GM18867 (cell line): ENCODE data around the gene RACGAP1.
A peak's percentile ranks its signal among the peaks of the same experiment; 100 is the strongest.

Experiments
- ATAC-seq: cut with Tn5 transposase; IDR thresholded peaks from one replicate; pipeline ENCODE4 v1.9.1; 2021; ENCODE audit warnings: mild to moderate bottlenecking, moderate library complexity; ENCODE audit not compliant: unreplicated experiment

RACGAP1 gene

DNA sequence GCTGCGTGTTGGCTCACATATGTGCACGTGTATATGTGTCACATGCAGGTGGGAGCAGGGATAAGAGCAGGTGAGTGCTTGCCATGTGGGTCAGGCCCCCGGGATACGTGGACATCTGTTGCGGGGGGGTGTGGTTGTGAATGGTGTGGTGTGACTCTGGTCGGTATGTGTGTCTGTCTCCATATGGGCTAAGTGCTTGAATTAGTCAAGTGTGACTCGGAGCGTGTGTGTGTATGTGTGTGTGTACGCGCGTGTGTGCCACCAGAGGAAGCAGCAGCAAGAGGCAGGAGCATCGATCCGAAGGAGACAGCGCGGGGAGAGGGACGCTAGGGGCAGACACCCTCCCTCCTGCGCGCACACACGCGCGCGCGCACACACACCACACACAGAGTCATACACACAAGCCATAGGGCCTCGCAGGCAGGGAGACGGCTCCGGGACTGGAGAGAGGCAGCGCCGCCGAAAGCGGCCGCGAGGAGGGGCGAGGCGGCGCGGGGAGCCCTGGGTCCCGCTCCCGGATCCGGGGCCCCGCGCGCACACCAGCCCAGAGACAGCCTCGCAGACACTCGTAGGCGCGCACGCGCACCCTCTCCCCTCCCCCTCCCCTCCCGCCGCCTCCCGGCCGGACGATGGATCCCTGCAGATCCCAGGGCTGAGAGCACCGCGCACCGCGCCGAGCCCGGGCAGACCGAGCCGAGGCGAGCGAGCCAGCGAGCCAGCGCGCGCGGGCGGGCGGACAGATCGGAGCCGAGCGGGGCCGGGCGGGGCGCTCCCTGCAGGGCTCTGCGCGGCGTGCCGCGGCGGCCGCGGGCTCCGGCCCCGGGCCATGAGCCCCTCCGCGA lies 31.9 kb upstream of the RACGAP1 start, which contains the start of gene ASIC1:
Gene ASIC1 (plus strand): TSS at position 597 of the 842 bp plus-strand sequence. CDS start 1,171 bp downstream, outside the sequence.
- peak; percentile 40 for ATAC-seq

DNA sequence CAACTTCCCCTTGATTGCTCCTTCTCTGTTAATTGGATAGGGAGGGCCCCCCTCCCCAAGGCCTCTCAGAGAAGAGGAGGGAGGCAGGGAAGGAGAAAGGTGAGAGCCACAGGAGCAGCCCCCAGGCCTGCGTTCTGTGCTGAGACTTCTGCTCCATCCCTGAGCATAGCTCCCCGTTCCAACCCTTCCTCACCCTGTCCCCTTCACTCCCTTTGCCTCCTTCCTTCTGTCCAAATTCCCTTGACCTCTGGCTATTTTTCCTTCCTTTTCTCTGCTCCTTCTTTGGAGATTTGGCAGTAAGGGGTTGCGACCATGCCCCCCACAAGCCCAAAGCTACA lies 31.3 kb upstream of the RACGAP1 start:
- no peak for ATAC-seq

DNA sequence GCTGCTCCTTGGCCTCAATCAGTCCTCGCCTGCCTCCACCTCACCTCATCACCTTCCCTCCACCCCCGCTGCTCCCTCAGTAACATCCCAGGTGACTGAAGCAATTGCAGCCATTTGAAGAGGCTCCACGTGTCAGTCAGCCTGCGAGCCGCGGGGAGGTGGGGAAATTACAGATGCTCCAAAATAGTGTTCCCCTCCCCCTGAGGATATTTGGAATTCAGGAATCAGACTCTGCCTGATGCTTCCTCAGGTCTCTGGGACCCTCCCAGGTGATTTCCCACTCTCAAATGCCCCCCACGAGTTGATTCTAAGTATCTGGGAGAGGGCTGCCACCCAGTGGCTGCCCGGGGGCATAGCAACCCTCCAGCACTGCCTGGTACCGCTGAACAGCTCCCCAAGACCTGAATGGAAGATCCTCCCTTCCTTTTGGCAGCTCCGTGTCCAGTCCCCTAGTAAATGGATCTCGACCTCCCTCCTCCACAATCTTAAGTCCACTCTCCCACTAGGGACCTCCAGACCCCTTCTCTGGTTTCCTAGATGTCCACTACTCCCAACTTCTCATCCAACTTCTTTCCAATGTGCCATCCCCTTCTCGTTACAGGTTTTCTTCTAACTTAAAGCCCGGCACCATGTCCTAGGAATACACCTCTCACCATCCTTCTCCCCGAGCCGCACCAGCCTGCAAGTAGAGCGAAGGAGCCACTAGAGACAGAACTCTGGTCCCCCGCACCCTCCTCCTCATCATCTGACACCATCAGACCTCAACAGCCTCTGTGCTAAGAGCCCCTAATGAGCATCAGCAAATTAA lies 30.7 kb upstream of the RACGAP1 start:
- peak; percentile 46 for ATAC-seq

DNA sequence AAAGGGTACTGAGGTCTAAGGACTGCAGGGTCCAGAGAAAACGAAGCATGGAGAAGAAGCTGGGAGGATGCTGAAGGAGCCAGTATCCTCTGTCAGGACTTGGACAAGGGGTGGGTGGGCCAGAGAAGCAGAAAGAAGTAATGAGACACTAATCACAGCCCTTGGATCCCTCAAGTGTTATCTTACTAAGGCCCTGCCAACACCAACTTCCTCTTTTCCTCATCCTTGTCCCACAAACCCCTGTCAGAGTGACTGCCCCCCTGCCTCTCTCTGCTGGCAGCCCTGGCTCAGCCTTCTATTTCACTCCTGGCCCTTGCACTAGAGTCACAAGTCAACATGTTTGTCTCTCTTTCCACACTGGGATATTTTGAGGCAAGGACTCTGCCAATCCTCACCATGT lies 28.3 kb upstream of the RACGAP1 start:
- no peak for ATAC-seq

DNA sequence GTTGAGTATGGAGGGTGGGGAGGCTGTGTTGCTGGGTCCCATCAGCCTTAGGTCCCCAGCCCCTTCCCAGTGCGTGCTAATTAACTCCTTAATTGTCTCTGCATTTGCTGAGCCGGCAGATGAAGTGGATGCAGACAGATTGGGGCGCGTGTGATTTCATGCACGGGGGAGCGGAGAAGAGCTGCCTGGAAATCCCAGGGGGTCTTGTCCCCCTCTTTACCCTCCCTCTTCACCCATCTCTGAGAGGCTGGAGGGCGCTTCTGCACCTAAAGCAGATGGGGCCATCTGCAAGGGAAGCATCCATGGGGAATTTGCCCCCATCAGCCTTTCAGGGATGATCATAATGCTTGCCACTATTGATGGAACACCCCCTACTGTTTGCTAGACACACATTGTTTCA lies 27.7 kb upstream of the RACGAP1 start:
- no peak for ATAC-seq

DNA sequence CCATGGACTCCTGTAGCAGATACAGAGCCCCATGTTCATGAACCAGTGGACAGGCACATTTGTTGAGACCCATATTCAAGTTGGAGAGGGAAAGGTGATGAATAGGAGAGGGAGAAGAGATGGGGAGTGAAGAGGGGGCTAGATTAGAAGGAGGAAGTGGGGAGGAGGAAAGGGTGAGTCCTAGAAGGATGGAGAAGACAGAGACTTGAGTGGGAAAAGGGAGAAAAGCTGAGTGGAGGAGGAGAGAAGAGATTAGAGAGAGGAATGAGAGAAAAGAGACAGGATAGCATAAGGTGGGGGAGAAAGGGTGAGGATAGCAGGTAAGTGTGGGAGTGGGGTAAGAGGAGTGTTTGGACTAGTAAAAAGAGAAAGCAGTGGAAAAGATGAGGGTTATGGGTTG lies 27.2 kb upstream of the RACGAP1 start:
- no peak for ATAC-seq

DNA sequence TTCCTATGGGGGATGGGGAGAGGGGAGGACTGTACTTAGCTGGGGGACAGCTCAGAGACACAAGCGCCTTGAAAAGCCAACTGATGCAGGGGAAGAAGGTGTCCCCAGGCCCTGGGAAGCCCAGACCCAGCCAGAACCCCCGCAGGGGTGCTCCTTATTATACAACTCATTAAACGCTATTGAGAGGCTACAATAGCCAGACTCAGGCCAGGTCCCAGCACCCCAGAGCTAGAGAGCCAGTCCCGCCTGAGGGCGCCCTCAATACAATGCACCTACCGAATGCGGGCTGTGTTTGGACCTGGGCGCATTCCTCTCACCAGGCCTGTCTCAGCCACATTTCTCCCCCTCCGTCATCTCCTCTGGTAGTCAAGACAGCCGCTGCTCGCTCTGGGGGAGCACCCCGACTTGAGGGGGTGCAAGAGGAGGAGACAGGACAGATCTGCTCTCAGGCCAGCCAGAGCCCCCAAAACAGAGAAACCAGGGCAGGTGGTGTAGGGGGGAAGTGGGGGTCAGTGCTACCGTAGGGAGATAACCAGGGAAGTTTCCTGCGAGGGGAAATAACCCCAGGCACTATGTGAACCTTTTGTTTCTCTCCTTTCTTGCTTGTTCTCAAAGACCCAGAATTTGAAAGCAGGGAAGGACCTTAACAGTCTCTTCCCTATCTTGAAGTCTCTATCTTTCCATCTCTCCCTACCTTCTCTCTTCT lies 26.0 kb upstream of the RACGAP1 start:
- ATAC-seq, result no peak

DNA sequence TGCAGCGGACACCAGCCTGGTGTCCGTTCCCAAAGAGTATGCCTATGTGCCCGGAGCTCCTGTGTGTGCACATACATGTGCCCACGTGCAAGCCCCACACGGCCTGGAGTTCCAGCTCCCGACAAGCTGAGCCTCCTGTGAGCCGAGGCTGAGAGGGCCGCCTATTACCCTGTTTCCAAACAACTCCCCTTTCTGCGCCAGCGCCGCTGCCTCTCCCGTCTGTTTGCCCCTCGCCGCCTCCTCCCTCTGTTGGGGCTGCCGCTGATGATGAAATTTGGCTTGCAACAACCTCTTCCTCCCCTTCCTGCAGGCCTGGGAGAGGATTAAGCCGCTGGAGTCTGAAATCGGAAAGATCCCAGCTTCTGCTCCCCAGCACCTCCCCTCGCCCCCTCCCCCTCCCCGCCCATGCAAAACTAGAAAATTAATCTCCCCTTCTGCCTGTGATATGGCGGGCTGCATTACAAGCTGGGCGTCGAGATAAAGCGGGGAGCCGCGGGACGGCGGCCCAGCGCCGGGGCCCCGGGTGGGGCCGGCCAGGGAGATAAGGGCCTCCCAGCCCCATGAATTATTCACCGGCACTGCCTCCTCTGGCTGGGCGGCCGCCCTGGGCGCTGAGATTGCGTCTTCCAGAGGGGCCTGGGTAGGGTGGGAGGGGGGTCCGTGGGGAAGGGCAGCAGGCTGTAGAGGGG lies 25.3 kb upstream of the RACGAP1 start:
- no peak for ATAC-seq

DNA sequence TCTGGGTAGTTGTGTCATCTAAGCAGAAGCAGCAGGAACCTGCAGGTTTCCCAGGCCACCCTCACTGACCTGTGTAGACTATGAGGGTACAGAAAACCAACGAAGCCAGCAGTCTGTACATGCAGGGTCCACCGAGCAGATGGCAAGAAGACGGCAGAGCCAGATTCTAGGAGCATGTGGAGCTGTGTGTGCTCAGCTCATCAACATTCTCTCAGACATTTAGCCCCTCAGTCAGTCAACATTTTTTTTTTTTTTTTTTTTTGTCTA lies 24.8 kb upstream of the RACGAP1 start:
- ATAC-seq, result no peak

DNA sequence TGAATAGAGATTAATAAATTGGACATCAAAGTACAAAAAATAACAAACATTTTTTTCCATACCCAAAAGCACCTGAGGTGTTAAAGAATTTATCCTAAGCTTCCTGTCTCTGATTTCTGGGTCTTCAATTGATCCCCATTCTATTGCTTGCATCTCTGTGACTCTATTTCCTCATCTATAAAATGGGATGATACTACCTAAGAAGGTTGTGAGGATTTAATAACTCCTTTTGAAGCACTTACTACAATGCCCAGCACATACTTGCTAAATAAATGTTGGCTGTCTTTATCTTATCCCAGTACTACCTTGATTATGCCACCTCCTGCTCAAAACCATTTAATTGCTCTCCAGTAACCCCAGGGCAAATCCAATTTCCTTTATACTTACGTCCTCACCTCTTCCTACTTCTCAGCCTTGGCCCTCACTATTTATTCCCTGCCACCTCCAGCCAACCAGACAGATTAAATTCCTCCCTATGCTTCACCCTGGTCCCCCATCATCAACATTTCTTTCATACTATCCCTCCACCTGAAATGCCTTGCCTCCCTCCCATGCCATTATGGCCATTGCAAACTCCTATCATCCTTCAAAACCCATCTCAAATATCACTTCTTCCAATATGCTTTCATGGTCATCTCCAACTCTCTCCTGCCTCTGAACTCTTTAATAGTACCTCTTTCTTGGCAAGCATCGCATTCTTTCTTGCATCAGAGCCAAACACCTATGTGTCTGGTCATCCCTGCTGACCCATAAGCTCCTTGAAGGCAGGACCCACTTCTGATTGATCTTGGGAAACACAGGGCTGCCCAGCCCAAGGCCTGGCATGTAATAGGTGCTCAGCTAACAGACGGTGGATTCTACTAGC lies 24.2 kb upstream of the RACGAP1 start:
- no peak for ATAC-seq

DNA sequence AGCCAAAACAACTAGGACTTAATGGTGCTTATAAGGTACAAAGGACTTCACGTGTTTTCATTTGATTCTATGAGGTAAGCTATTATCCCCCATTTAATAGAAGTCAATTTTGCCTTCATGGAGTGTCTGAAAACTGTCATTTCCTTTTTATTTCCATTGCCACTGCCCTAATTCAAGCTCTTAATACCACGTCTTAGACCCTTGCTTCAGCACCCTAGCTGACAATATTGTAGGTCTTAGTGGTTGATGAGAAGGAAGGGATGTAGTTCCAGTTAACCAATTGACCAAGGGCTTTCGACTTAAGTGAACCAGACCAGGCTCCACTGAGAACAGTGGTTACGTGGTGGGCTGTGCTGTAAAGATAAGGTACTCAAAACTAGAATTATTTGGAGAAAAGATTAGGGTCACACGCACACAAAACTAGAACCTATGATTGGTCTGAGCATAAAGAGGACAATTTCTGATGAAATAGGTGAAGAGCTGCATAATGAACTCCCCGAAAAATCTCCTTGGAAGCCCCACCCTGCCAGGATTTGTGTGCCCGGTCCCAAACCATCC lies 22.5 kb upstream of the RACGAP1 start:
- no peak for ATAC-seq

DNA sequence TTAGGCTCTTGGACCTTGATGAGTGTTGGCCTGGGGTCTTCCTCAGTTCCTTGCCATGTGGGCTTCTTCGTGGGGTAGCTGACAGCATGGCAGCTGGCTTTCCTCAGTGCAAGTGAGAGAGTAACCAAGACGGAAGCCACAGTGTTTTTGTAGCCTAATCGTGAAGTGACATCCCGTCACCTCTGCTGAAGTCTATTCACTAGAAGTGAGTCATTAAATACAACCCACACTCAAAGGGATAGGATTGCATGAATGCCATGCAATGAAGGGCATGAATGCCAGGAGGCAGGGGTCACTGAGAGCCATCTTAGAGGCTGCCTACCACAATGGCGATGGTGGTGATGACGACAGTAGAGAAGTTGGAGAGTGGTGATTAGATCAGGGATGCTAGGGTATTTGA lies 18.6 kb upstream of the RACGAP1 start:
- ATAC-seq, result no peak

DNA sequence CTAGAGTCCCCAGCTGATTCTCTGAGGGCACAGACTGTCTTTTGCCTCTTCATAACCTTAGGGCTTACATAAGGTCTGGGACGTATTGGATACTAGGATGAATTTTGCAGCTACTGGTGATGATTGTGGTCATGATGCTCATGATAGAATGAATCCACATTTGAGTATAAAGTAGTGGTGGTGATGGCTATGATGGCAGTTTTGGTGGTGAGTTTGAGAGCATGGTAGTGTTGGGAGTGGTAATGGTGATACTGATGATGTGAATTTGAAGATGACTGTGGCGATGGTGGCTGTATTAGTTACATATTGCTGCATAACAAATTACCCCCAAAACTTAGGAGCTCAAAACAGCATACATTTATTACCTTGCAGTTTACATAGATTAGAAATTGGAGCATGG lies 18.0 kb upstream of the RACGAP1 start:
- no peak for ATAC-seq

DNA sequence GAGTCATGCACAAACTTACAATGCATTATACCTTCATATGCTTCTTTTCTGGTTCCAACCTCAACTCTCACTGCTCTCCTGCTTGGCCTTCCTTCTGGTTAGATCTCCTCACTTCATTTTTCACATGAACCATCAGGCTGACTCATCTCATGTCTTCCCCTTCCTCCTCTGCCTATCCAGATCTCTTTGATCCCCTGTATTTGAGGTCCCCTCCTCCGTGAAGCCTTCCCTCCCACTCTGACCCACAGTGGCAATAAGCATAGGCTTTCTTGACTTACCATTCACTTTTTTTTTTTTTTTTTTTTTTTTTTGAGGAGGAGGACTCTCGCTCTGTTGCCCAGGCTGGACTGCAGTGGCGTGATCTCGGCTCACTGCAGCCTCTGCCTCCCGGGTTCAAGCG lies 17.4 kb upstream of the RACGAP1 start:
- no peak for ATAC-seq

DNA sequence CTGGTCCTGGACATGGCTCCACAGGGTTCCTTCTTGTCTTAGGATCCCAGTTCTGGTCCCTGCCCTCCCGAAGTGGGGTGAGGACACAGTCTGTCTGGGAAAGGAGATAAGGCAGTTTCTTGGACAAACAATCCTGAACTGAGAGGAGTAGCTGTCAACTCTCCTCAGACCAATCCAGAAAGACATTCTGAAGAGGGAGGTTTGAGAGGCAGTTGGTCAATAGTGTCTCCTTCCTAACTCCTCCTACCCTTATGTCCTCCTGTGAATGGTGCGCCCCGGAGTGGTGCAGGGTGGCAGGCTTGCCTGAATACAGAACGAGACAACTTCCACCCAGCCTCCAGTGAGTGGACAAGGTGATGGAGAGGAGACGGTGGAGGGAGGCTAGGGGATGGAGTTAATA lies 16.7 kb upstream of the RACGAP1 start:
- no peak for ATAC-seq

DNA sequence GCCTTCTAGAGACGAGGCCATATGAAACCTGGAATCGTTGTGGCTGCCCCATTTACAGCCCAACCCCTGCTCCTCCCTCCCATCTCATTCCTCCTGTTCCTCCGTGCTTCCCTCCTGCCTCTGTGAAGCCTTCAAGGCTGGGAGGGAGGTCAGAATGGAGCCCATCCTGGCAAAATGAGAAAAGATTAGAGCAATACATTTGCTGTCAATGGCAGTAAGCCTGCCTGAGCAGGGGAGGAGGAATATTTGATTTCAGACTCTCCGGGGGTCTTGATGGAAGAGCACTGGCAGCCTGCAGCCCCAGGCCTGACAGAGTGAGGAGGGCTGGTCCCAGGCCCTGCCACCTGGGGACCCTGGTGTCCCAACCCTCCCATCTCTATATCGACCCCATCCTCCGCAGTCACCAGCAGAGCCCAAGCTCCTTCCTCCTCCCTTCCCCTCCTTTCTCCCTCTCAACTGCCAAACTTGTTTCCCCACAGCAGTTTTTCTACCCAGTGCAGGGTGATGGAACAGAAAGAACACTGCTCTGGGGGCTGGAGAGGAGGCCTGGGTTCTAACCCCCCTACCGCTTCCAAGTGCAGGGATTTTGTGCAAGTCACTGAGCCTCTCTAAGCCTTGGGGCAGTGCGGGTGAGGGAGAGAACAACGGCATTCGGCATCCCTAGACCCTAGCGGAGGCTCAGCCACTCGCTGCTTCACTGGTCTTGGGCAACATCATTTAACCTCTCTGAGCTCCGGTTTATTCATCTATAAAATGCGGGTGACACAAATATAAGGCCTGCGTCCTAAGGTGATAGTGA lies 16.0 kb upstream of the RACGAP1 start:
- ATAC-seq, result no peak

DNA sequence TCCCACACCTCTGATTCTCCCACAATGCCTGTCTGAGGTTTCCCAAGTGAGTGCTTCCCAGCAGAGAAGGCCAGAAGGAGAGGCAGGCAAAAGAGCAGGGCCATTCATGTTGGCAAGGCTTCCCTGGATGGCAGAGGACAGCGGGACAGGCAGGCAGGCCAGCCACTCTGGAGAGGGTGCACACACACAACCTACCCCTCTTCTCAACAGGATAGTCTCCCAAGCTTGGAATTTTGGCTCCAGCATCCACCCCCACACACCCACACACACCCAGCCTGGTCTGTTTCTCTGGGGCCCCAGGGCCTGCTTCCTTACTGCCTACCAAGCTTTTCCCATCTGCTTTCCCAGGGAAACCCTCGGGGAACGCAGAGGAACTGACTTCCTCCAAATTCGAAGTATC lies 15.4 kb upstream of the RACGAP1 start:
- ATAC-seq, result no peak

DNA sequence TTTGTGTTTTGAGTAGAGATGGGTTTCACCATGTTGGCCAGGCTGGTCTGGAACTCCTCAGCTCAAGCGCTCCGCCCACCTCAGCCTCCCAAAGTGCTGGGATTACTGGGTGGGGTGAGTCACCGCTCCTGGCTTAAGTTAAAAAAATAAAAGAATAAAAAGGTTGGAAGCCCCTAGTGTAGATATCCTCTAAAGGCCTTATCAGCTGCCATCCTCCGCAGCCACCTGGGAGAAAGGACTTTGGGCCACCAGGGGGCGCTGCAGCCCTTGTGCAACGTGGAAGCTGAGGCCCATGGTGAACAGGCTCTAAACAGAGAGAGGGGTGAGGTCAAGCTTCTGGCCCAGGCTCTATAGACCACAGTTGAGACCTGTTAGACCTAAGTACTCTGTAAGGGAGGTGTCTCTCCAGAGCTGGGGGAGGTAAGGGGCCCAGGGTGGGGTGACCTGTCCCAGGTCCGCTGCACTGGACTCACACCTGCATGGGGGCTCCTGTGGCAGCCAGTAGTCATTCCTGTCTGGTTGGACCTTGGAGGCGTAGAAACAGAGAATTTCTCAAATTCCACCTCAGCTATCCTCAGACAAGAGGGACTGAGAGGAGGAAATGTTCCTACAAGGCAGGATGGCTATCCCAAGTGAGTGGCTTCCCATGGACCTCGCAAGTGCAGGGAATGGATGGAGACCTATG lies 14.0 kb upstream of the RACGAP1 start:
- no peak for ATAC-seq

DNA sequence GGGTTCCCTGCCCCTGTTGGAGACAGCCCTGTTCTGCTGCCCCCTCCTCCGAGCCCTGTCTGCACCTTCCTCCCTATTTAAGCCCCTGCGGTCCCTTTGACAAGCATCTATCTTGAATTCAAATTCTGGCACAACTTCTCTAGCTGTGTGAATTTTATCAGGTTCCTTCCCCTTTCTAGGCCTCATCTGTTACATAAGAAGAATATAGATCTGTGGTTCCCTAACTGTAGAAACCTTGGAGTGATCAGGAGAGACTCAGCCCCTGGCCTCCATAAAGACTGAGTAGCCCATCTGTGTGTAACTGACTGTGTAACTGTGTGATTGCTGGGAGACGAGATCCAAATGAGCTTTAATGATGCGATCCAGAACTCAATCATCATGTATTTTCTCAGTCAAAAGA lies 13.0 kb upstream of the RACGAP1 start:
- no peak for ATAC-seq
